ENCODE measurements around the gene HIF1AN.

HIF1AN gene

GRCh38 chr10:100535715-100536353, at the start of gene HIF1AN:
HIF1AN (plus strand) TSS chr10:100535943; CDS start chr10:100535959, 16 bp downstream.
- peak; percentile 75 for TF ChIP-seq CTCF (IDR thresholded peaks at IDR 0.05; ENCODE audit: insufficient read depth, low read length, poor library complexity, severe bottlenecking)
- no peak for TF ChIP-seq EZH2phosphoT487 (conservative IDR thresholded peaks at IDR 0.05; ENCODE audit: low read length)
- H3K27me3 ChIP-seq (ENCODE audit: low read length), result no peaks in the 10 kb centered on the region
- no peaks in the 10 kb centered on the region for H3F3A ChIP-seq (ENCODE audit: insufficient read depth)
- peak within 1 kb of the TSS; percentile 82 for H2AFZ ChIP-seq (ENCODE audit: low read depth, low read length, severe bottlenecking)
- H3K27ac ChIP-seq (ENCODE audit: low read depth, low read length), result no peak within 1 kb of the TSS
- peak within 1 kb of the TSS; percentile 85 for H3K4me2 ChIP-seq (ENCODE audit: low read depth, low read length, poor library complexity, severe bottlenecking)
- H3K36me3 ChIP-seq (ENCODE audit: low read length), result 0 out of 2 replicates have a peak, but pooled peaks cover 7% of the 10 kb centered on the region
- H3K9me2 ChIP-seq (replicated peaks; ENCODE audit: insufficient read depth, low read length), result no peaks in the 10 kb centered on the region
- no peaks in the 10 kb centered on the region for H3K9me3 ChIP-seq (ENCODE audit: insufficient read depth, low read length)
- peaks cover 33% of the 10 kb centered on the region for H3K79me2 ChIP-seq (ENCODE audit: insufficient read depth, low read length)
- peak within 1 kb of the TSS; percentile 77 for H3K4me3 ChIP-seq (ENCODE audit: insufficient read depth, low read length, poor library complexity, severe bottlenecking)
- no peaks in the 10 kb centered on the region for H4K20me1 ChIP-seq (ENCODE audit: low read depth, low read length)
- peak within 1 kb of the TSS; percentile 63 for H3K9ac ChIP-seq (ENCODE audit: low read length)

GRCh38 chr10:100487529-100487928, 48.2 kb upstream of the HIF1AN start:
- Histone ChIP-seq H3K9me3 (ENCODE audit: insufficient read depth, low read length) (no peaks in the 10 kb centered on the region), H4K20me1 (ENCODE audit: low read depth, low read length) (no peaks in the 10 kb centered on the region), H2AFZ (ENCODE audit: low read depth, low read length, severe bottlenecking) (no peak overlapping the region), H3K36me3 (ENCODE audit: low read length) (no peaks in the 10 kb centered on the region), H3K9me2 (replicated peaks; ENCODE audit: insufficient read depth, low read length) (no peaks in the 10 kb centered on the region), H3K9ac (ENCODE audit: low read length) (no peak overlapping the region), H3K4me3 (ENCODE audit: insufficient read depth, low read length, poor library complexity, severe bottlenecking) (no peak overlapping the region), H3K27ac (ENCODE audit: low read depth, low read length) (no peak overlapping the region), H3K27me3 (ENCODE audit: low read length) (no peaks in the 10 kb centered on the region), H3F3A (ENCODE audit: insufficient read depth) (no peaks in the 10 kb centered on the region), H3K79me2 (ENCODE audit: insufficient read depth, low read length) (no peaks in the 10 kb centered on the region), H3K4me2 (ENCODE audit: low read depth, low read length, poor library complexity, severe bottlenecking) (no peak overlapping the region)
- TF ChIP-seq EZH2phosphoT487 (conservative IDR thresholded peaks at IDR 0.05; ENCODE audit: low read length) (no peak), CTCF (IDR thresholded peaks at IDR 0.05; ENCODE audit: insufficient read depth, low read length, poor library complexity, severe bottlenecking) (no peak)

GRCh38 chr10:100489396-100489795, 46.3 kb upstream of the HIF1AN start:
- H2AFZ ChIP-seq (ENCODE audit: low read depth, low read length, severe bottlenecking), result no peak overlapping the region
- no peak overlapping the region for H3K27ac ChIP-seq (ENCODE audit: low read depth, low read length)
- no peaks in the 10 kb centered on the region for H3K36me3 ChIP-seq (ENCODE audit: low read length)
- H3K9ac ChIP-seq (ENCODE audit: low read length), result no peak overlapping the region
- H3K4me2 ChIP-seq (ENCODE audit: low read depth, low read length, poor library complexity, severe bottlenecking), result no peak overlapping the region
- H3F3A ChIP-seq (ENCODE audit: insufficient read depth), result no peaks in the 10 kb centered on the region
- no peaks in the 10 kb centered on the region for H3K9me2 ChIP-seq (replicated peaks; ENCODE audit: insufficient read depth, low read length)
- H3K9me3 ChIP-seq (ENCODE audit: insufficient read depth, low read length), result no peaks in the 10 kb centered on the region
- no peaks in the 10 kb centered on the region for H3K27me3 ChIP-seq (ENCODE audit: low read length)
- TF ChIP-seq EZH2phosphoT487 (conservative IDR thresholded peaks at IDR 0.05; ENCODE audit: low read length), result no peak
- no peak for TF ChIP-seq CTCF (IDR thresholded peaks at IDR 0.05; ENCODE audit: insufficient read depth, low read length, poor library complexity, severe bottlenecking)
- no peaks in the 10 kb centered on the region for H4K20me1 ChIP-seq (ENCODE audit: low read depth, low read length)
- H3K79me2 ChIP-seq (ENCODE audit: insufficient read depth, low read length), result no peaks in the 10 kb centered on the region
- H3K4me3 ChIP-seq (ENCODE audit: insufficient read depth, low read length, poor library complexity, severe bottlenecking), result no peak overlapping the region

Measured in SU-DHL-6 (cell line).